Astrocyte (in vitro differentiated cells and primary cell): ENCODE measurements around the gene PTPRCAP. TPM values are rescaled to one million over a fixed set of nuclear protein-coding genes. Genes with fewer than 3 reads are reported as not detected.

Experiments
- DNase-seq: peaks from one replicate; pipeline ENCODE4 v3.0.0-alpha.2; 2010; ENCODE audit warnings: low read depth
- FAIRE-seq: peaks from 2 replicates; lab custom pipeline; 2011; peaks lifted over from hg19 to GRCh38; lab: Jason Lieb, UNC
- H2AFZ ChIP-seq: 2 replicates; pipeline ENCODE4 v1.6.0; 2012; ENCODE audit warnings: low read depth, low read length, inconsistent platforms
- H3K27ac ChIP-seq: 2 replicates; pipeline ENCODE4 v1.5.1; 2011; ENCODE audit warnings: low read depth, low read length, inconsistent platforms
- H3K27me3 ChIP-seq: 2 replicates; pipeline ENCODE4 v1.6.0; 2011; ENCODE audit warnings: low read length, inconsistent platforms; ENCODE audit not compliant: insufficient read depth
- H3K36me3 ChIP-seq: 2 replicates; pipeline ENCODE4 v1.5.1; 2011; ENCODE audit warnings: low read length, inconsistent platforms; ENCODE audit not compliant: insufficient read depth
- H3K4me1 ChIP-seq: 2 replicates; pipeline ENCODE4 v1.5.1; 2011; ENCODE audit warnings: low read length, inconsistent platforms; ENCODE audit not compliant: insufficient read depth
- H3K4me2 ChIP-seq: 2 replicates; pipeline ENCODE4 v1.6.0; 2012; ENCODE audit warnings: low read length, inconsistent platforms
- H3K4me3 ChIP-seq: 2 replicates; pipeline ENCODE4 v1.5.1; 2011; ENCODE audit warnings: low read depth, mild to moderate bottlenecking, low read length, inconsistent platforms; ENCODE audit not compliant: insufficient read depth
- H3K79me2 ChIP-seq: 2 replicates; pipeline ENCODE4 v1.6.0; 2012; ENCODE audit warnings: mild to moderate bottlenecking, low read length, inconsistent platforms; ENCODE audit not compliant: insufficient read depth
- H3K9ac ChIP-seq: 2 replicates; pipeline ENCODE4 v1.6.0; 2012; ENCODE audit warnings: mild to moderate bottlenecking, low read length, inconsistent platforms
- H3K9me3 ChIP-seq: 2 replicates; pipeline ENCODE4 v1.5.1; 2012; ENCODE audit warnings: low read depth, mild to moderate bottlenecking, low read length, inconsistent platforms; ENCODE audit not compliant: insufficient read depth
- H4K20me1 ChIP-seq: 2 replicates; pipeline ENCODE4 v1.6.0; 2012; ENCODE audit warnings: low read length, inconsistent platforms; ENCODE audit not compliant: insufficient read depth
- H3K27ac Mint-ChIP-seq: one replicate; pipeline ENCODE4 v1.8.0; 2021; ENCODE audit warnings: mild to moderate bottlenecking, mixed read lengths; ENCODE audit not compliant: unreplicated experiment
- H3K27me3 Mint-ChIP-seq: one replicate; pipeline ENCODE4 v1.8.0; 2021; ENCODE audit warnings: low read depth, mixed read lengths; ENCODE audit not compliant: unreplicated experiment
- H3K36me3 Mint-ChIP-seq: one replicate; pipeline ENCODE4 v1.8.0; 2021; ENCODE audit warnings: low read depth, mixed read lengths; ENCODE audit not compliant: unreplicated experiment
- H3K4me1 Mint-ChIP-seq: one replicate; pipeline ENCODE4 v1.8.0; 2021; ENCODE audit warnings: low read depth, mixed read lengths; ENCODE audit not compliant: unreplicated experiment
- H3K4me3 Mint-ChIP-seq: one replicate; pipeline ENCODE4 v1.8.0; 2021; ENCODE audit warnings: mild to moderate bottlenecking, moderate library complexity, mixed read lengths; ENCODE audit not compliant: unreplicated experiment
- H3K9me3 Mint-ChIP-seq: one replicate; pipeline ENCODE4 v1.8.0; 2021; ENCODE audit warnings: mild to moderate bottlenecking, mixed read lengths; ENCODE audit not compliant: unreplicated experiment
- CTCF ChIP-seq: IDR thresholded peaks from 2 replicates; pipeline ENCODE4 v1.5.1; 2011; ENCODE audit warnings: low read depth, mild to moderate bottlenecking, inconsistent platforms, low read length, moderate library complexity; ENCODE audit not compliant: insufficient read depth
- EZH2 ChIP-seq: IDR thresholded peaks from 2 replicates; pipeline ENCODE4 v1.6.1; 2012; ENCODE audit warnings: mild to moderate bottlenecking, low read length, inconsistent platforms; ENCODE audit not compliant: insufficient read depth
- total RNA-seq: library from RNA; stranded (reverse); gene quantifications from 2 replicates; pipeline ENCODE4 v1.2.1, GENCODE V29; 2021

PTPRCAP gene
- total RNA-seq, 1 donor from 2014 or later = 1.7 TPM

DNA sequence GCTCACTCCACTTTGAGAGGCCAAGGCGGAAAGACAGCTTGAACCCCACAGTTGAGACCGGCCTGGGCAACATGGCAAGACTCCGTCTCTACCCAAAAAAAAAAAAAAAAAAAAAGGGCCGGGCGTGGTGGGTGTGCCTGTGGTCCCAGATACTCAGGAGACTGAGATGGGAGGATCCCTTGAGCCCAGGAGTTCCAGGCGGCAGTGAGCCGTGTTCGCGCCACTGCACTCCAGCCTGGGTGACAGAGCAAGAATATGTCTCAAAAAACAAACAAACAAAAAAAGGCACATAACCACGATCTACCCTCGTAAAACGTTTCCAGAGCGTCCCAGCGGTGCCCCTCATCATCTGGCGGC is 46.6 kb downstream of the PTPRCAP start:
- FAIRE-seq (no peak), DNase-seq (no peak)
- Histone ChIP-seq H3K36me3 (no peaks in the 10 kb centered on the region), H3K4me2 (peak overlapping the region; percentile 97), H2AFZ (peak overlapping the region; percentile 91), H3K27me3 (no peaks in the 10 kb centered on the region), H3K4me1 (peaks cover 10% of the 10 kb centered on the region), H3K4me3 (peak overlapping the region; percentile 74), H4K20me1 (peaks cover 11% of the 10 kb centered on the region), H3K27ac (peak overlapping the region; percentile 72), H3K9me3 (no peaks in the 10 kb centered on the region), H3K9ac (peak overlapping the region; percentile 85), H3K79me2 (peaks cover 14% of the 10 kb centered on the region)
- TF ChIP-seq EZH2 (no peak), CTCF (no peak)
- peak overlapping the region; percentile 90 for H3K4me3 Mint-ChIP-seq
- H3K4me1 Mint-ChIP-seq = peaks cover 10% of the 10 kb centered on the region
- peaks cover 4% of the 10 kb centered on the region for H3K36me3 Mint-ChIP-seq
- H3K27ac Mint-ChIP-seq = peak overlapping the region; percentile 78
- no peaks in the 10 kb centered on the region for H3K9me3 Mint-ChIP-seq
- no peaks in the 10 kb centered on the region for H3K27me3 Mint-ChIP-seq

- H3K4me2 ChIP-seq = no peak overlapping the region
- H3K27ac ChIP-seq = no peak overlapping the region
- H3K4me1 Mint-ChIP-seq = peaks cover 22% of the 10 kb centered on the region
- no peaks in the 10 kb centered on the region for H3K27me3 Mint-ChIP-seq
- no peak overlapping the region for H2AFZ ChIP-seq
- FAIRE-seq (no peak), DNase-seq (no peak)
- peaks cover 19% of the 10 kb centered on the region for H3K4me1 ChIP-seq
- H3K9ac ChIP-seq = no peak overlapping the region
- peaks cover 11% of the 10 kb centered on the region for H4K20me1 ChIP-seq
- peaks cover 4% of the 10 kb centered on the region for H3K36me3 Mint-ChIP-seq
- H3K4me3 ChIP-seq = no peak overlapping the region
- no peaks in the 10 kb centered on the region for H3K9me3 ChIP-seq
- TF ChIP-seq CTCF (peak; percentile 38), EZH2 (no peak)
- peak overlapping the region; percentile 75 for H3K4me3 Mint-ChIP-seq
- H3K9me3 Mint-ChIP-seq = no peaks in the 10 kb centered on the region
- H3K27ac Mint-ChIP-seq = peak overlapping the region; percentile 12
- H3K36me3 ChIP-seq = no peaks in the 10 kb centered on the region
- H3K27me3 ChIP-seq = peaks cover 3% of the 10 kb centered on the region
- H3K79me2 ChIP-seq = peaks cover 14% of the 10 kb centered on the region
Measured at GRCh38 chr11:67389477-67389876, 48.0 kb downstream of the PTPRCAP start.

DNA sequence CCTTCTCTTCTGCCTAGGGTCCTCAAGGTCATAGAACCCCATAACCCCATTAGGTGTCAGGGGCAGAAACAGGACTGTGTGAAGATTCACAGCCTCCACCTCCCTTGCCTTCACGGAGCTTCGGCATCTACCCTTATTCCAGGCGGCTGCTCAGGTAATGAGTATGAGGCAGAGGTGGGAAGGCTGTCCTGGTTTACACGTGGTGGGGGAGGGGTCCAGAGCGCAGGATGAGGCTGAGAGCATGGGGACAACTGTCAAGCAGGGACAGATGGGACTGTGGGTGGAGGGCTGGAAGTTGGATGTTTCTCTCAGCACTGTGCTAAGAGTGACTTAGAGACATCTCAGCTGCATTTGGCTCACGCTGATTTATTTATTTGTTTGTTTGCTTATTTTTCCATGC is 50.0 kb downstream of the PTPRCAP start:
- Mint-ChIP-seq H3K27ac (no peak overlapping the region), H3K27me3 (no peaks in the 10 kb centered on the region), H3K4me1 (peaks cover 20% of the 10 kb centered on the region), H3K9me3 (no peaks in the 10 kb centered on the region), H3K36me3 (no peaks in the 10 kb centered on the region), H3K4me3 (peak overlapping the region; percentile 30)
- Histone ChIP-seq H3K9me3 (no peaks in the 10 kb centered on the region), H3K79me2 (peaks cover 10% of the 10 kb centered on the region), H3K4me2 (no peak overlapping the region), H3K9ac (no peak overlapping the region), H3K27ac (no peak overlapping the region), H3K27me3 (peaks cover 3% of the 10 kb centered on the region), H3K4me3 (no peak overlapping the region), H3K36me3 (no peaks in the 10 kb centered on the region), H2AFZ (no peak overlapping the region), H3K4me1 (peaks cover 17% of the 10 kb centered on the region), H4K20me1 (peaks cover 8% of the 10 kb centered on the region)
- no peak for DNase-seq
- FAIRE-seq = no peak
- TF ChIP-seq EZH2 (no peak), CTCF (no peak)
